Measurements from ENCODE around the gene DNAAF5. TPM values are rescaled to one million over a fixed set of nuclear protein-coding genes. Genes with fewer than 3 reads are reported as not detected.

DNAAF5 gene
- total RNA-seq, 1 donor from 2014 or later = 20.5 TPM

GRCh38 chr7:755413-755805, 28.9 kb downstream of the DNAAF5 start:
- DNase-seq (ENCODE audit: low spot score in 2 of 2) = no peak
- Histone ChIP-seq H3K27me3 (no peaks in the 10 kb centered on the region), H3K27ac (no peak overlapping the region), H3K4me1 (no peaks in the 10 kb centered on the region), H3K4me3 (no peak overlapping the region), H3K36me3 (peaks cover 43 to 61% of the 10 kb centered on the region in 2 donors), H3K9me3 (no peaks in the 10 kb centered on the region)
- intact Hi-C loops (cut with DNase I) = no loop called here
- no peak for TF ChIP-seq CTCF (IDR thresholded peaks at IDR 0.05)

- intact Hi-C loops (cut with DNase I) = no loop called here
- TF ChIP-seq CTCF (IDR thresholded peaks at IDR 0.05) = no peak
- Histone ChIP-seq H3K4me3 (no peak overlapping the region), H3K9me3 (no peaks in the 10 kb centered on the region), H3K36me3 (peaks cover 43 to 58% of the 10 kb centered on the region in 2 donors), H3K4me1 (no peaks in the 10 kb centered on the region), H3K27me3 (no peaks in the 10 kb centered on the region), H3K27ac (no peak overlapping the region)
- no peak for DNase-seq (ENCODE audit: low spot score in 2 of 2)
These were observed 29.9 kb downstream of the DNAAF5 start for GRCh38 chr7:756231-756927.

GRCh38 chr7:756928-757560, 30.5 kb downstream of the DNAAF5 start:
- Histone ChIP-seq H3K27ac (no peak overlapping the region), H3K4me1 (no peaks in the 10 kb centered on the region), H3K27me3 (no peaks in the 10 kb centered on the region), H3K36me3 (peaks cover 49 to 58% of the 10 kb centered on the region in 2 donors), H3K4me3 (no peak overlapping the region), H3K9me3 (no peaks in the 10 kb centered on the region)
- no peak for DNase-seq (ENCODE audit: low spot score in 2 of 2)
- intact Hi-C loops (cut with DNase I) = no loop called here
- no peak for TF ChIP-seq CTCF (IDR thresholded peaks at IDR 0.05)

GRCh38 chr7:757741-758163, 31.3 kb downstream of the DNAAF5 start:
- no peaks in the 10 kb centered on the region for H3K4me1 ChIP-seq
- H3K27ac ChIP-seq = no peak overlapping the region
- DNase-seq (ENCODE audit: low spot score in 2 of 2) = no peak
- peaks cover 53 to 66% of the 10 kb centered on the region in 2 donors for H3K36me3 ChIP-seq
- no peaks in the 10 kb centered on the region for H3K27me3 ChIP-seq
- TF ChIP-seq CTCF (IDR thresholded peaks at IDR 0.05) = no peak
- intact Hi-C loops (cut with DNase I) = no loop called here
- no peak overlapping the region for H3K4me3 ChIP-seq
- no peaks in the 10 kb centered on the region for H3K9me3 ChIP-seq

GRCh38 chr7:759569-759968, 33.1 kb downstream of the DNAAF5 start:
- H3K4me3 ChIP-seq = no peak overlapping the region
- intact Hi-C loops (cut with DNase I) = no loop called here
- H3K9me3 ChIP-seq = no peaks in the 10 kb centered on the region
- peaks cover 61 to 77% of the 10 kb centered on the region in 2 donors for H3K36me3 ChIP-seq
- H3K27ac ChIP-seq = no peak overlapping the region
- no peak for TF ChIP-seq CTCF (IDR thresholded peaks at IDR 0.05)
- H3K27me3 ChIP-seq = no peaks in the 10 kb centered on the region
- no peaks in the 10 kb centered on the region for H3K4me1 ChIP-seq
- DNase-seq (ENCODE audit: low spot score in 2 of 2) = no peak
